HepG2 (cell line): ENCODE results near the gene WWTR1. TPM values are rescaled to one million over a fixed set of nuclear protein-coding genes. Genes with fewer than 3 reads are reported as not detected.

Source experiments
- ARID4A ChIP-seq: sonication (generic); formaldehyde crosslinking; IDR thresholded peaks from 2 replicates; pipeline ENCODE4 v1.5.0; 2020; ENCODE audit warnings: mild to moderate bottlenecking, missing genetic modification reagents, borderline replicate concordance
- CBX5 ChIP-seq: sonication (generic); formaldehyde crosslinking; IDR thresholded peaks from 2 replicates; pipeline ENCODE4 v1.4.0; 2020; ENCODE audit warnings: missing genetic modification reagents, borderline replicate concordance
- DNMT1 ChIP-seq: sonication (generic); formaldehyde crosslinking; IDR thresholded peaks from 2 replicates; pipeline ENCODE4 v1.5.1; 2020; ENCODE audit warnings: mild to moderate bottlenecking, missing genetic modification reagents
- ERF ChIP-seq: IDR thresholded peaks from 2 replicates; pipeline ENCODE4 v1.6.1; 2018; ENCODE audit warnings: missing biosample characterization, missing genetic modification reagents
- GATA4 ChIP-seq: sonication (generic); IDR thresholded peaks from 2 replicates; pipeline ENCODE4 v1.6.1; 2016; ENCODE audit warnings: antibody characterized with exemption, low read depth, borderline replicate concordance
- HOXA9 ChIP-seq: sonication (generic); formaldehyde crosslinking; IDR thresholded peaks from 2 replicates; pipeline ENCODE4 v1.8.1; 2022; ENCODE audit warnings: missing genetic modification reagents, mild to moderate bottlenecking, moderate library complexity, borderline replicate concordance
- KDM3A ChIP-seq: IDR thresholded peaks from 2 replicates; pipeline ENCODE4 v1.6.1; 2018; ENCODE audit warnings: low read depth, missing compliant biosample characterization
- ONECUT2 ChIP-seq: sonication (generic); formaldehyde crosslinking; IDR thresholded peaks from 2 replicates; pipeline ENCODE4 v1.4.0; 2020; ENCODE audit warnings: missing genetic modification reagents
- PCBP1 ChIP-seq: fragments of 200-400 bp; formaldehyde crosslinking; IDR thresholded peaks from 2 replicates; pipeline ENCODE4 v1.6.1; 2017; ENCODE audit warnings: mild to moderate bottlenecking, low read depth, low read length, borderline replicate concordance
- PTBP1 ChIP-seq: fragments of 200-400 bp; formaldehyde crosslinking; IDR thresholded peaks from 2 replicates; pipeline ENCODE4 v1.6.1; 2018; ENCODE audit warnings: low read length, low read depth; ENCODE audit not compliant: poor library complexity, severe bottlenecking
- REXO4 ChIP-seq: sonication (generic); formaldehyde crosslinking; IDR thresholded peaks from 2 replicates; pipeline ENCODE4 v1.8.0; 2022; ENCODE audit warnings: missing genetic modification reagents, mild to moderate bottlenecking, borderline replicate concordance
- RFX3 ChIP-seq: IDR thresholded peaks from 2 replicates; pipeline ENCODE4 v1.6.1; 2016; ENCODE audit warnings: missing biosample characterization, missing genetic modification reagents
- SMAD9 ChIP-seq: sonication (generic); formaldehyde crosslinking; IDR thresholded peaks from 2 replicates; pipeline ENCODE4 v1.5.1; 2020; ENCODE audit warnings: mild to moderate bottlenecking, missing genetic modification reagents
- SP5 ChIP-seq: IDR thresholded peaks from 2 replicates; pipeline ENCODE4 v1.6.1; 2016; ENCODE audit warnings: low read depth, borderline replicate concordance
- TFAP4 ChIP-seq: sonication (generic); IDR thresholded peaks from 2 replicates; pipeline ENCODE4 v1.6.1; 2016; ENCODE audit warnings: low read depth, borderline replicate concordance
- TOE1 ChIP-seq: sonication (generic); formaldehyde crosslinking; IDR thresholded peaks from 2 replicates; pipeline ENCODE4 v1.4.0; 2020; ENCODE audit warnings: mild to moderate bottlenecking, missing genetic modification reagents
- ZBTB1 ChIP-seq: sonication (generic); formaldehyde crosslinking; IDR thresholded peaks from 2 replicates; pipeline ENCODE4 v1.4.0; 2020; ENCODE audit warnings: missing genetic modification reagents, borderline replicate concordance
- ZBTB26 ChIP-seq: IDR thresholded peaks from 2 replicates; pipeline ENCODE4 v1.6.1; 2016; ENCODE audit warnings: missing compliant biosample characterization, missing genetic modification reagents, borderline replicate concordance
- ZBTB46 ChIP-seq: sonication (generic); formaldehyde crosslinking; IDR thresholded peaks from 2 replicates; pipeline ENCODE4 v1.4.0; 2020; ENCODE audit warnings: mild to moderate bottlenecking, missing genetic modification reagents, borderline replicate concordance
- ZFP90 ChIP-seq: sonication (generic); formaldehyde crosslinking; IDR thresholded peaks from 2 replicates; pipeline ENCODE4 v1.8.0; 2022; ENCODE audit warnings: missing genetic modification reagents, mild to moderate bottlenecking, inconsistent platforms, borderline replicate concordance
- ZNF720 ChIP-seq: sonication (generic); formaldehyde crosslinking; IDR thresholded peaks from 2 replicates; pipeline ENCODE4 v1.4.0; 2020; ENCODE audit warnings: missing genetic modification reagents
- ZNF773 ChIP-seq: sonication (generic); formaldehyde crosslinking; IDR thresholded peaks from 2 replicates; pipeline ENCODE4 v1.4.0; 2020; ENCODE audit warnings: missing genetic modification reagents, borderline replicate concordance
- ZNF792 ChIP-seq: IDR thresholded peaks from 2 replicates; pipeline ENCODE4 v1.6.1; 2016
- polyA plus RNA-seq, 8 experiments: library from polyadenylated mRNA; depleted of rRNA in 3 of 8; stranded (reverse) in 7 of 8; unstranded in 1 of 8; fragments of >200 nt; fragmentation: Illumina TruSeq in 4 of 8; extraction: Trizol in 4 of 8; gene quantifications; 2 replicates each; pipeline versions ENCODE4 v1.2.1 to v1.2.3, GENCODE V29; 2011 to 2016; ENCODE audit warnings: low read depth in 4 of 8, missing spikeins in 1 of 8, mixed read lengths in 1 of 8; ENCODE audit not compliant: insufficient read depth in 1 of 8
- total RNA-seq, 5 experiments: library from RNA; depleted of rRNA; stranded (reverse); fragments of >200 nt; fragmentation: Illumina TruSeq; extraction: Trizol; gene quantifications; 2 replicates each; pipeline ENCODE4 v1.2.3, GENCODE V29; 2016; ENCODE audit warnings: low read depth in 1 of 5

WWTR1 gene
- total and polyA plus RNA-seq, 2 of the 13 experiments (the other 11 are each of a cell fraction or from before 2014, with no cell fraction given): 19.7 to 139 TPM

- TF ChIP-seq KDM3A (CRISPR knock-in tag) (0 out of 2 replicates have a peak, but pooled peaks have one; percentile 14), HOXA9 (CRISPR knock-in tag) (no peak), ZBTB26 (CRISPR knock-in tag) (no peak), ERF (CRISPR knock-in tag) (peak; percentile 81), ARID4A (CRISPR knock-in tag) (peak; percentile 61; the same call in 1 of the 2 replicates), ZNF720 (CRISPR knock-in tag) (no peak), TFAP4 (peak; percentile 88), PCBP1 (no peak), ZNF773 (no peak), SP5 (CRISPR knock-in tag) (no peak), SMAD9 (CRISPR knock-in tag) (no peak), GATA4 (no peak), ZBTB46 (no peak), ZNF792 (CRISPR knock-in tag) (peak; percentile 75; the same call in 1 of the 2 replicates), PTBP1 (no peak), RFX3 (CRISPR knock-in tag) (no peak), ZFP90 (CRISPR knock-in tag) (peak; percentile 19; the same call in 1 of the 2 replicates), DNMT1 (CRISPR knock-in tag) (no peak), TOE1 (CRISPR knock-in tag) (no peak), ONECUT2 (CRISPR knock-in tag) (no peak), CBX5 (CRISPR knock-in tag) (peak; percentile 58; the same call in 1 of the 2 replicates), REXO4 (CRISPR knock-in tag) (no peak), ZBTB1 (CRISPR knock-in tag) (no peak)
Measured at GRCh38 chr3:149493315-149494021, 164.4 kb downstream of the WWTR1 start (continued).
